PC-3 (cell line): ENCODE measurements around the gene RABL6.

ENCODE experiments used
- CTCF ChIP-seq: fragments of 300-600 bp; sonication (generic); conservative IDR thresholded peaks from 2 replicates; pipeline ENCODE4 v1.5.1; 2017; ENCODE audit warnings: antibody characterized with exemption, low read depth, mild to moderate bottlenecking, low read length
- EZH2 ChIP-seq: fragments of 300-600 bp; sonication (generic); IDR thresholded peaks from one replicate; pipeline ENCODE4 v1.6.1; 2017; ENCODE audit warnings: antibody characterized with exemption, mild to moderate bottlenecking, low read length; ENCODE audit not compliant: unreplicated experiment

GRCh38 chr9:136848393-136849037 lies 40.8 kb downstream of the RABL6 start:
- TF ChIP-seq CTCF, result no peak
- TF ChIP-seq EZH2, result no peak
